OCI-LY3 (cell line): ENCODE results near the gene NDUFV1.

Source experiments
- H2AFZ ChIP-seq: fragments of 200-600, 300-600 bp; shearing (Covaris generic); 2 replicates; pipeline ENCODE4 v1.6.0; 2014; ENCODE audit warnings: antibody characterized with exemption, low read depth, low read length
- H3K27ac ChIP-seq: fragments of 200-600, 300-600 bp; sonication (generic); 2 replicates; pipeline ENCODE4 v1.5.1; 2014; ENCODE audit warnings: mild to moderate bottlenecking, low read length, moderate library complexity, mixed read lengths
- H3K27me3 ChIP-seq: fragments of 200-600, 300-600 bp; sonication (generic); 2 replicates; pipeline ENCODE4 v1.6.1; 2014; ENCODE audit warnings: low read depth, low read length, mixed read lengths
- H3K36me3 ChIP-seq: fragments of 200-600, 300-600 bp; sonication (generic); replicated peaks from 2 replicates; pipeline ENCODE3; 2014; ENCODE audit warnings: low read depth, low read length, mixed read lengths
- H3K4me1 ChIP-seq: fragments of 300-600, 200-600 bp; sonication (generic); 2 replicates; pipeline ENCODE4 v1.6.1; 2014; ENCODE audit warnings: low read length, mixed read lengths
- H3K4me2 ChIP-seq: fragments of 200-600, 300-600 bp; sonication (generic); 2 replicates; pipeline ENCODE4 v1.6.1; 2014; ENCODE audit warnings: low read length, mixed read lengths
- H3K4me3 ChIP-seq: fragments of 300-600, 200-600 bp; sonication (generic); 2 replicates; pipeline ENCODE4 v1.5.1; 2014; ENCODE audit warnings: antibody characterized with exemption, mild to moderate bottlenecking, low read length, moderate library complexity
- H3K79me2 ChIP-seq: fragments of 300-600, 200-600 bp; shearing (Covaris generic); 2 replicates; pipeline ENCODE4 v1.6.1; 2014; ENCODE audit warnings: mild to moderate bottlenecking, low read length, mixed read lengths
- H3K9ac ChIP-seq: fragments of 300-600, 200-600 bp; shearing (Covaris generic); 2 replicates; pipeline ENCODE4 v1.6.0; 2014; ENCODE audit warnings: mild to moderate bottlenecking, low read length, moderate library complexity
- H3K9me3 ChIP-seq: fragments of 200-600, 300-600 bp; shearing (Covaris generic); 2 replicates; pipeline ENCODE4 v1.6.1; 2014; ENCODE audit warnings: low read length, mixed read lengths; ENCODE audit not compliant: insufficient read depth
- H4K20me1 ChIP-seq: fragments of 200-600, 300-600 bp; sonication (generic); 2 replicates; pipeline ENCODE4 v1.6.1; 2016; ENCODE audit warnings: low read length, mixed read lengths; ENCODE audit not compliant: insufficient read depth
- CTCF ChIP-seq: fragments of 200-600, 300-600 bp; sonication (generic); IDR thresholded peaks from 2 replicates; pipeline ENCODE4 v1.5.1; 2014; ENCODE audit warnings: antibody characterized with exemption, low read length, low read depth
- EZH2phosphoT487 ChIP-seq: fragments of 200-600 bp; shearing (Covaris generic); IDR thresholded peaks from 2 replicates; pipeline ENCODE4 v1.6.1; 2018; ENCODE audit warnings: antibody characterized with exemption, mixed run types, low read depth

The NDUFV1 gene

DNA sequence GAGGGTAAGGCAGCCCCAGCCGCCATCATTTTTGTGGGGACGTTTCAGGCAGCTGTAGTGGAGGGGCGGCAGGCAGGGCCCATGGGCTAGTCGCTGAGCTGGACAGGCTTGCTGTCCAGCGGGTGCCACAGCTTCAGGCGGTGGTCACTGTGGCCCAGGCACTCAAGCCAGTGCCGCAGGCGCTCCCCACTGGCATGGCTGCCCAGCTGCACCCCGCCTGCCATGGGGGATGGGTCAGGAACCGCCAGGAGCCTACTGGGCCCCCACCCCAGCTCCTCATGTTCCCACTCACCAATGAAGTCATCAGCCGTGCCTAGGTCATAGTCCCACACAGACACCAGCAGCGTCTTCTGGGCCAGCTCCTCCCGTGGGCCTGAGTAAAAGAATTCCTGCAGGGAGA lies 6.0 kb downstream of the NDUFV1 start:
- H3K9ac ChIP-seq = no peak overlapping the region
- no peaks in the 10 kb centered on the region for H4K20me1 ChIP-seq
- H3K36me3 ChIP-seq = peaks cover 20% of the 10 kb centered on the region
- H2AFZ ChIP-seq = no peak overlapping the region
- peaks cover 27% of the 10 kb centered on the region for H3K4me1 ChIP-seq
- no peak overlapping the region for H3K27ac ChIP-seq
- peaks cover 6% of the 10 kb centered on the region for H3K79me2 ChIP-seq
- no peak overlapping the region for H3K4me3 ChIP-seq
- H3K27me3 ChIP-seq = peaks cover 2% of the 10 kb centered on the region; the same call in 1 of the 2 replicates
- H3K9me3 ChIP-seq = no peaks in the 10 kb centered on the region
- no peak overlapping the region for H3K4me2 ChIP-seq
- TF ChIP-seq CTCF (no peak), EZH2phosphoT487 (no peak)

GRCh38 chr11:67613313-67613959 lies 6.7 kb downstream of the NDUFV1 start:
- Histone ChIP-seq H3K27me3 (peaks cover 2% of the 10 kb centered on the region; the same call in 1 of the 2 replicates), H3K9me3 (no peaks in the 10 kb centered on the region), H3K4me1 (peaks cover 22% of the 10 kb centered on the region), H4K20me1 (no peaks in the 10 kb centered on the region), H3K4me3 (peak overlapping the region; percentile 69), H3K79me2 (no peaks in the 10 kb centered on the region; the same call in 1 of the 2 replicates), H3K4me2 (peak overlapping the region; percentile 78), H2AFZ (peak overlapping the region; percentile 8; the same call in 1 of the 2 replicates), H3K9ac (peak overlapping the region; percentile 82), H3K36me3 (peaks cover 17% of the 10 kb centered on the region), H3K27ac (peak overlapping the region; percentile 80)
- TF ChIP-seq EZH2phosphoT487 (no peak), CTCF (no peak)

DNA sequence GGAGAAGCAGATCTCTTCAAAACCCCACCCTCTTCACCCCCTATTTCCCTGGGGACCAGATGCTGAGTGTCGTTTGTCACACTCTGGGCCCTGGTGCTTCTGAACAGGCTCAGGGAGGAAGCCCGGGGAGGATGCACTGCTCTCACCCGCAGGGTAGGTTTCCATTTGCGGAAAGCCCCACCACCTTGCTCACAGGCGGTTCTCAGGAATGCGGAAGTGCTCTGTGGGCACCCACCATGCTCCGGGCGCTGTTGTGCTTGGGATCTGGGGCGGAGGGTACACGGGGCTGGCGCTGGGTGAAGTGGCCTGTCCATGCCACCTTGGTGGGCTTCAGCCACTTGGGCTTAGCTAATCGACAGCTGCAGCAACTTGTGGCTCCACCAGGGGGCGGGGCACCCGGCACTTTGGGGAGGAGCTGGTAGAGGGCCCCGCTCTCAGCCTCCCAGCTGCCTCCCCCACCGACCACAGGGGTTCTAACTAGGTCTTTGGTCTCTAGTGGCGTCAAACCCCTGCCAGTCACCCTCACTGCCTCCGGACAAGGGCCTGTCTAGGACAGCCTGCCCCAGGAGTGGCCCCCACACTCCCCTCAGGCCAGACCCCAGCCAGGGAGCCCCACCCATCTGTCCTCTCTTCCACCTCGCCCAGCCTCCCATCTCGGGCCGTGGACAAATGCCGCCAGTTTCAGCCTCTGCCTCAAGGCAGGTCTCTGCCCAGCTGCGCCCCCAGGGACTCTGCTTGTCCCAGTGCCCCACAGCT lies 7.4 kb downstream of the NDUFV1 start:
- Histone ChIP-seq H3K27me3 (peaks cover 2% of the 10 kb centered on the region; the same call in 1 of the 2 replicates), H3K27ac (peak overlapping the region; percentile 80), H3K4me2 (peak overlapping the region; percentile 78), H3K9me3 (no peaks in the 10 kb centered on the region), H4K20me1 (no peaks in the 10 kb centered on the region), H3K79me2 (no peaks in the 10 kb centered on the region), H2AFZ (peak overlapping the region; percentile 8; the same call in 1 of the 2 replicates), H3K36me3 (peaks cover 10% of the 10 kb centered on the region), H3K4me1 (peaks cover 22% of the 10 kb centered on the region), H3K9ac (peak overlapping the region; percentile 82), H3K4me3 (peak overlapping the region; percentile 69)
- TF ChIP-seq CTCF (peak; percentile 41), EZH2phosphoT487 (no peak)
